HG02798 (cell line): ENCODE data around the gene ARHGAP6.

Experiments
- ATAC-seq: cut with Tn5 transposase; IDR thresholded peaks from one replicate; pipeline ENCODE4 v1.9.1; 2021; ENCODE audit warnings: mild to moderate bottlenecking; ENCODE audit not compliant: unreplicated experiment, poor library complexity

The ARHGAP6 gene

DNA sequence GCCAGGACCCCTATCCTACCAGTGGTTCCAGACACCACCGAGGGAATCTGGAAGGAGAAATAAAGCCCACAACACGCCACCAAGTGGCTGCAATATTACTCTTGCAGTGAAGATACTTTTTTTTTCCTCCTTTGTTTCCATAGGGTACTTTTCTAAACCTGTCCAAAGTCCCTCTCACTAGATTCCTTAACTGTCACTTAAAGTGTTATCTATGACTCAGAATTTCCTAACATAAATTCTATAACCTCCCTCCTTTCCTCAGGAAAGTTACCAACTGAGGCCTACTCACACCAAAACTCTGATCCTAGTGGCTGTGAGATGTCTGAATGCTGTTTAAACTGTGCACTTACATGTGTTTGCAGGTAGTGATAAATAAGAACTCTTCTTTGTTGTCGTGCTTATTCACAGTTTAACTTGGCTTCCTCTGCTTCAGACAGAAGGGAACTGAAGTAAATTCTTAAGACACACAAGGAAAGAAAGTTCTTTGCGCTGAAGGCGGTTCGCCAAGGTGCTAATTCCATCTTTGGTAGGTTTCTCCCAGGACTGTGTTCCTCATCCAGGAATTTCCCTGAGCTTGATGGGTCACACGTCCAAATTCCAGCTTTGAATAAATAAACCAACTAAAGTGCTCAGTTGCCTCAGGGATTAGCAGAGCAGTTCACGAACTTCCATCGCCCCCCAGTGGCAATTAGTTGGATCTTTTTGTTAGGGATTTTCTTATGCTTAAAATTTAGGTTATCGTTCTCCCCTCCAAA lies 565.3 kb downstream of the ARHGAP6 start:
- no peak for ATAC-seq

DNA sequence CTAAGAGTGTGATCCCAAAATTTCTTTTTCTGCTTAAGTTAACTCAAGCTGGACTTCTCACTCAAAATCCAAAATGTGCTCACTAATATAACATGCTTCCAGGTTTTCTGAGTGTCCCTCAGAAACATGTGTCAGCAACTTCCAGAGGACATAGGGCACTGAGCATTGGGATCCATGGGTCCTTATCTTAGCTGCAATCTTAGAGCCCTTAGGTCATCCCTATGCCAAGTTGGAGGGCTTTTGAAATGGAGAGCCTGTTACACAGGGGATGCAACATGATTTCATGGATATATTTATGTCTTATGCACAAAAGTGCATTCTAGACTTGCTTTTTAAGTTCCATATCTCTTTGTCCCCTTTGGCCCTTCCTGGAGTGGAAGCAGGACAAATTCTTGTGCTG lies 566.3 kb downstream of the ARHGAP6 start:
- no peak for ATAC-seq

DNA sequence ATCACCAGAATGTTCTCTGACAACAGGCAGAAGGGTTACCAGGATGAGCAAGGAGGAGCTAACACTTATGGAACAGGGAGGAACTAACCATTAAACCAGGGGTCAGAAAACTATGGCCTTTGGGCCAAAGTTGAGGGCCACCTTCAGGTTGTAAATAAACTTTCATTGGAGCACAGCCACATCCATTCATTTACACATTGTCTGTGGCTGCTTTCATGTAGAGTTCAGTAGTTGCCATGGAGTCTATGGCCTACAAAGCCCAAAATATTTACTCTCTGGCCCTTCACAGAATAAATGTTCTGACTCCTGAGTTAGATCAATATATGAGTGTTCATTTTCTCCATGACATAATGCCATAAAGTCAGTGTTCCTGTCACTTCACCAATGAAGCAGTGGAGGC lies 567.8 kb downstream of the ARHGAP6 start:
- no peak for ATAC-seq

DNA sequence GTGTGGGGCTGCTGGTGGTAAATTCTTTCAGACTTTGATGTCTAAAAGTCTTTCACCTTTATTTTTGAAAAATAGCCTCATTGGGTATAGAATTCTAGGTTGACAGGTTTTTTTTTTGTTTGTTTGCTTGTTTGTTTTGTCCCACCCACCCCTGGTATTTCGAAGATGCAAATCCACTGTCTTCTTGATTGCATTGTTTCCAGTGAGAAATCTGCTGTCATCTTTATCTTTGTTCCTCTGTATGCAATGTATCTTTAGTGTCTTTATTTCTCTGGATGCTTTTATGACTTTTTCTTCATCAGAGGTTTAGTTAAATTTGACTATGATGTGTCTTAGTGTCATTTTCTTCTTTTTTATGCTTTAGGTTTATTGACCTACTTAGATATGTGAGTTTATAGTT lies 575.9 kb downstream of the ARHGAP6 start:
- no peak for ATAC-seq
